Thyroid gland (tissue), 4 donors: ENCODE results near the gene MCUR1. TPM values are rescaled to one million over a fixed set of nuclear protein-coding genes. Genes with fewer than 3 reads are reported as not detected.
"Not testable (repeated sequence)": the region's sequence is repeated elsewhere in the genome, so short reads cannot be mapped to it uniquely, and the experiment has no call there.

Experiments used
- DNase-seq, 2 donors: peaks; one replicate each; pipeline ENCODE4 v3.0.0-alpha.2; 2019
- H3K27ac ChIP-seq, 3 donors: fragments of 200-600 bp; sonication (generic); 1 replicate in 2 of 3; 2 replicates in 1 of 3; pipeline ENCODE4 v1.5.1; 2016 to 2019; ENCODE audit warnings: mild to moderate bottlenecking in 1 of 3, moderate library complexity in 1 of 3
- H3K27me3 ChIP-seq: fragments of 200-600 bp; sonication (generic); one replicate; pipeline ENCODE4 v1.5.1; 2019
- H3K36me3 ChIP-seq, 2 donors: fragments of 200-600 bp; sonication (generic); one replicate each; pipeline ENCODE4 v1.5.1; 2016 to 2019
- H3K4me1 ChIP-seq, 2 donors: fragments of 200-600 bp; sonication (generic); one replicate each; pipeline ENCODE4 v1.5.1; 2017 to 2019
- H3K4me3 ChIP-seq, 3 donors: fragments of 200-600 bp; sonication (generic); replicated peaks in 1 of 3; 1 replicate in 2 of 3; 2 replicates in 1 of 3; pipeline ENCODE4 v1.5.1; 2016; ENCODE audit warnings: mild to moderate bottlenecking in 1 of 3
- H3K9me3 ChIP-seq: fragments of 200-600 bp; sonication (generic); one replicate; pipeline ENCODE4 v1.5.1; 2017
- CTCF ChIP-seq, 6 experiments: fragments of 200-600 bp in 3 of 6; fragments of 450-650 bp in 3 of 6; sonication (generic) in 3 of 6; IDR thresholded peaks; one replicate each; pipeline ENCODE4 v1.5.1; 2016 to 2019; ENCODE audit warnings: antibody characterized with exemption in 6 of 6, mild to moderate bottlenecking in 2 of 6, inconsistent platforms in 1 of 6, moderate library complexity in 1 of 6
- POLR2A ChIP-seq, 2 donors: fragments of 450-650 bp; IDR thresholded peaks; one replicate each; pipeline ENCODE4 v1.6.1; 2017; ENCODE audit warnings: antibody characterized with exemption in 2 of 2, mild to moderate bottlenecking in 2 of 2, moderate library complexity in 1 of 2
- WGBS, 2 donors: methylation state at CpG; one replicate each; pipeline ENCODE4 v1.1.5; 2017; 5-methylcytosine and 5-hydroxymethylcytosine counted together
- intact Hi-C: fragments of 100-400 bp; cut with DNase I; formaldehyde crosslinking; loops from one replicate; pipeline ENCODE4 v1.15.1; 2023
- total RNA-seq, 4 donors: library from RNA; depleted of rRNA; stranded (reverse); fragments of >200 nt; gene quantifications; one replicate each; pipeline ENCODE4 v1.2.3, GENCODE V29; 2016

MCUR1 gene
- total RNA-seq, 4 donors from 2014 or later = 22.2 to 30.7 (median 25.5) TPM

DNA sequence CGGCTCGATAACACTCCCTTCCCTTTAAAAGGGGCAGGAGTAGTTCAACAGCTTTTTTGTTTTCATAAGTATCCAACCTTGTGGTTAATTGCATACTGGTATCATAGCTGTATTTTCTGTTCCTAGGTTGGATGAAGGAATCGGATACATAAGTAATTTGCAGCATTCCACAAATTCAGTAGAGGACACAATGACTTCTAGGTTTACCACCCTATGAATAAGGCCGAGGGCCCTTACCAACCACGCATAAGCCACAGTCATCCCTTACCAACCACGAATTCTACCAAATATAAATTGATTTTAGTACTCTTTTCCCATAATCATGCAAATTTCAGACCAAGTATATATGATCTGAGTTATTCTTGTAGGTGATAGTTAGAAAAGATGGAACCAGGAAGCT is 36.3 kb downstream of the MCUR1 start:
- H3K4me3 ChIP-seq = no peak overlapping the region
- H3K4me1 ChIP-seq = no peaks in the 10 kb centered on the region
- H3K27me3 ChIP-seq = no peaks in the 10 kb centered on the region
- DNase-seq = no peak
- no peak overlapping the region for H3K27ac ChIP-seq
- intact Hi-C loops = no loop called here
- TF ChIP-seq POLR2A (IDR thresholded peaks at IDR 0.05) (no peak), CTCF (IDR thresholded peaks at IDR 0.05) (no peak)
- 66 to 78% methylated on average over 6 of the region's 6 CpGs for WGBS, 2 donors
- H3K9me3 ChIP-seq = no peaks in the 10 kb centered on the region
- no peaks in the 10 kb centered on the region for H3K36me3 ChIP-seq

- Histone ChIP-seq H3K27ac (no peak overlapping the region), H3K9me3 (no peaks in the 10 kb centered on the region), H3K27me3 (no peaks in the 10 kb centered on the region), H3K36me3 (no peaks in the 10 kb centered on the region), H3K4me3 (no peak overlapping the region), H3K4me1 (no peaks in the 10 kb centered on the region)
- WGBS, 2 donors = 84 to 91% methylated on average over 9 of the region's 9 CpGs
- TF ChIP-seq POLR2A (IDR thresholded peaks at IDR 0.05) = no peak
- DNase-seq = no peak
- intact Hi-C loops = no loop called here
Measured at GRCh38 chr6:13776602-13777001, 37.8 kb downstream of the MCUR1 start.

DNA sequence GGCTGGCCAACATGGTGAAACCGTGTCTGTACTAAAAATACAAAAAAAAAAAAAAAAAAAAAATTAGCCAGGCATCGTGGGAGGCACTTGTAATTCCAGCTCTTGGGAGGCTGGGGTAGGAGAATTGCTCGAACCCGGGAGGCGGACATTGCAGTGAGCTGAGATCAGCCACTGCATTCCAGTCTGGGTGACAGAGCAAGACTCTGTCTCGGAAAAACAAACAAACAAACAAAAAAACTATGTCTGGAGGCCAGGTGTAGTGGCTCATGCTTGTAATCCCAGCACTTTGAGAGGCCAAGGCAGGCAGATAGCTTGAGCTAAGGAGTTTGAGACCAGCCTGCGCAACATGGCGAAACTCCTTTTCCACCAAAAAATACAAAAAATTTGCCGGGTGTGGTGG is 38.9 kb downstream of the MCUR1 start:
- H3K4me1 ChIP-seq, H3K36me3 ChIP-seq, intact Hi-C loops, H3K9me3 ChIP-seq, DNase-seq, H3K27me3 ChIP-seq, H3K4me3 ChIP-seq, H3K27ac ChIP-seq: not testable (repeated sequence)
- 87 to 96% methylated on average over 9 of the region's 9 CpGs for WGBS, 2 donors

GRCh38 chr6:13772358-13773030 is 41.9 kb downstream of the MCUR1 start:
- DNase-seq, H3K9me3 ChIP-seq, H3K4me1 ChIP-seq, H3K27me3 ChIP-seq, H3K36me3 ChIP-seq, H3K27ac ChIP-seq, H3K4me3 ChIP-seq, intact Hi-C loops: not testable (repeated sequence)
- WGBS, 2 donors = 97 to 99% methylated on average over 15 to 20 of the region's 35 CpGs

DNA sequence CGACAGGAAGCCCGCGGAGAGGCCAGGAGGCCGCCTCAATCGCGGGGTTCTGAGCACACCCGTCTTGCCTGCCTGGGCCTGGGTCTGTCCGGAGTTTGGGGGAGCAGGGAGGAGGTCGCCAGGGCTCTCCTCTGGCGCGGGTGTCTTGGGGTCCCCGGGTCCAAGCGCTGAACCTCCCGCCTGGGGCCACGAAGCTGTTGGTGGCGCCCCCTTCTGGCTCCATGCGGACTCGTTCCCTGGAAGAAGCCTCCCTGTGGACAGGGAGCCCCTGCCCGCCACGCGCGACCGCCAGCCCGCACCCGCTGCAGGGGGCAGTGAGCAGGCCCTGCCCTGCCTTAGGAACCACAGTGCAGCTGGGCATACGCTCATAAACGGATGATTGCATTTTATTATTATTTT is 44.7 kb downstream of the MCUR1 start:
- H3K4me1 ChIP-seq = peaks cover 0 to 4% of the 10 kb centered on the region in 2 donors
- H3K9me3 ChIP-seq = no peaks in the 10 kb centered on the region
- DNase-seq = no peak
- TF ChIP-seq POLR2A (IDR thresholded peaks at IDR 0.05) = no peak
- TF ChIP-seq CTCF (IDR thresholded peaks at IDR 0.05) = peak in 1 of 6 experiments; percentile 16
- no peaks in the 10 kb centered on the region for H3K27me3 ChIP-seq
- H3K4me3 ChIP-seq = no peak overlapping the region
- H3K27ac ChIP-seq = no peak overlapping the region
- H3K36me3 ChIP-seq = no peaks in the 10 kb centered on the region
- 67 to 84% methylated on average over 10 to 27 of the region's 27 CpGs for WGBS, 2 donors
- intact Hi-C loops = no loop called here

DNA sequence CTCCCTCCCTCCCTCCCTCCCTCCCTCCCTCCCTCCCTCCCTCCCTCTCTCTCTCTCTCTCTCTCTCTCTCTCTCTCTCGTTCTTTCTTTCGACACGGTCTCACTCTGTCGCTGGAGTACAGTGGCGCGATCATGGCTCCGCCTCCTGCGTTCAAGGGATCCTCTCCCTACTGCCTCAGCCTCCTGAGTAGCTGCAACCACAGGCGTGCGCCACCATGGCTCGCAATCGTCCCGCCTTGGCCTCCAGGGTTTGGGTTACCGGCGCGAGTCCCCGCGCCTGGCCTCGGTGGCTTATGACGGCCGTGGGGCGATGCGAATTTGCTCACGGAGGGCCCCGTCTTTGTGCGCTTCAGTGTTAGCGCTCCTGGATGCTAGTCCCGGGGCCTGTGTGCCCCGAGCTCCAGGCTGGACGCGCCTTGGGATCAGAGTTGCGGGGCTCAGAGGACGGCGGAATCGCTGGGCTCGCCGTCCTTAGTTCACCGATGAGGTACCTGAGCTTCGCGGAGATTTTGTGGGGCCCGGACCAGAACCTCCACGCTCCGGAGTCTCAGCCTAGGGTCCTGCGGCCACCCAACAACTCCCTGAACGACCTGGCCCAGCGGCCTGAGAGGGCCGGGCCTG is 45.2 kb downstream of the MCUR1 start:
- intact Hi-C loops = no loop called here
- no peak for DNase-seq
- TF ChIP-seq CTCF (IDR thresholded peaks at IDR 0.05) (no peak), POLR2A (IDR thresholded peaks at IDR 0.05) (no peak)
- no peaks in the 10 kb centered on the region for H3K36me3 ChIP-seq
- no peak overlapping the region for H3K27ac ChIP-seq
- no peak overlapping the region for H3K4me3 ChIP-seq
- peaks cover 0 to 4% of the 10 kb centered on the region in 2 donors for H3K4me1 ChIP-seq
- WGBS, 2 donors = 93 to 96% methylated on average over 33 to 46 of the region's 47 CpGs
- H3K9me3 ChIP-seq = no peaks in the 10 kb centered on the region
- no peaks in the 10 kb centered on the region for H3K27me3 ChIP-seq
